ENCODE results near the gene TYMS.

Gene TYMS

GRCh38 chr18:708096-708495 lies 50.6 kb downstream of the TYMS start:
- H3K27ac ChIP-seq = no peak overlapping the region
- DNase-seq (ENCODE audit: low read depth, low spot score) = no peak

GRCh38 chr18:709771-710170 lies 52.3 kb downstream of the TYMS start:
- no peak overlapping the region for H3K27ac ChIP-seq
- DNase-seq (ENCODE audit: low read depth, low spot score) = no peak

GRCh38 chr18:710418-711300 lies 53.2 kb downstream of the TYMS start:
- peak overlapping the region; percentile 75 for H3K27ac ChIP-seq

GRCh38 chr18:711310-711656 lies 53.8 kb downstream of the TYMS start:
- peak overlapping the region; percentile 75 for H3K27ac ChIP-seq
- DNase-seq (ENCODE audit: low read depth, low spot score) = no peak

More at GRCh38 chr18:710418-711300, 53.2 kb downstream of the TYMS start:
- no peak for DNase-seq (ENCODE audit: low read depth, low spot score)

- peak; percentile 27 for DNase-seq (ENCODE audit: low read depth, low spot score)
- H3K27ac ChIP-seq = peak overlapping the region; percentile 75
Measured at GRCh38 chr18:711657-712400, 54.4 kb downstream of the TYMS start.

GRCh38 chr18:712401-713134 lies 55.1 kb downstream of the TYMS start, which contains the start of gene ENOSF1:
ENOSF1 (minus strand) TSS chr18:712630; CDS start chr18:712587, 43 bp downstream.
- H3K27ac ChIP-seq = peak within 1 kb of the TSS; percentile 75
- DNase-seq (ENCODE audit: low read depth, low spot score) = peak; percentile 16

- DNase-seq (ENCODE audit: low read depth, low spot score) = no peak
- peak overlapping the region; percentile 75 for H3K27ac ChIP-seq
Measured at GRCh38 chr18:713135-713490, 55.7 kb downstream of the TYMS start.

- peak; percentile 45 for DNase-seq (ENCODE audit: low read depth, low spot score)
- peak overlapping the region; percentile 21 for H3K27ac ChIP-seq
Measured at GRCh38 chr18:715626-716025, 58.2 kb downstream of the TYMS start.

GRCh38 chr18:717003-717402 lies 59.5 kb downstream of the TYMS start:
- DNase-seq (ENCODE audit: low read depth, low spot score) = no peak
- no peak overlapping the region for H3K27ac ChIP-seq

All from epithelial cell of prostate (primary cell).